ENCODE data around the gene DNAH8.

Gene DNAH8

GRCh38 chr6:39073471-39074355 is 358.6 kb downstream of the DNAH8 start:
- H3K36me3 ChIP-seq (replicated peaks; ENCODE audit: low read depth, low read length) = no peaks in the 10 kb centered on the region
- H3K4me1 ChIP-seq (ENCODE audit: low read length) = no peaks in the 10 kb centered on the region
- no peak overlapping the region for H2AFZ ChIP-seq (ENCODE audit: low read depth, low read length)
- TF ChIP-seq CTCF (IDR thresholded peaks at IDR 0.05; ENCODE audit: low read depth, low read length) (no peak), EZH2phosphoT487 (IDR thresholded peaks at IDR 0.05; ENCODE audit: low read depth) (no peak)
- no peak overlapping the region for H3K4me2 ChIP-seq (ENCODE audit: low read length)
- H3K9me3 ChIP-seq (ENCODE audit: insufficient read depth, low read length) = no peaks in the 10 kb centered on the region
- no peak overlapping the region for H3K27ac ChIP-seq (ENCODE audit: low read length)
- no peak overlapping the region for H3K9ac ChIP-seq (ENCODE audit: low read length)
- no peaks in the 10 kb centered on the region for H3K79me2 ChIP-seq (ENCODE audit: low read length)
- peaks cover 13% of the 10 kb centered on the region; the same call in 1 of the 2 replicates for H3K27me3 ChIP-seq (ENCODE audit: low read depth, low read length)
- no peaks in the 10 kb centered on the region for H4K20me1 ChIP-seq (ENCODE audit: insufficient read depth, low read length)
- no peak overlapping the region for H3K4me3 ChIP-seq (ENCODE audit: low read length)

- H3K9me3 ChIP-seq (ENCODE audit: insufficient read depth, low read length) = no peaks in the 10 kb centered on the region
- no peaks in the 10 kb centered on the region for H3K79me2 ChIP-seq (ENCODE audit: low read length)
- no peak overlapping the region for H3K4me3 ChIP-seq (ENCODE audit: low read length)
- H3K9ac ChIP-seq (ENCODE audit: low read length) = no peak overlapping the region
- H3K27me3 ChIP-seq (ENCODE audit: low read depth, low read length) = peaks cover 13% of the 10 kb centered on the region; the same call in 1 of the 2 replicates
- H3K27ac ChIP-seq (ENCODE audit: low read length) = no peak overlapping the region
- no peaks in the 10 kb centered on the region for H3K36me3 ChIP-seq (replicated peaks; ENCODE audit: low read depth, low read length)
- H3K4me1 ChIP-seq (ENCODE audit: low read length) = no peaks in the 10 kb centered on the region
- H3K4me2 ChIP-seq (ENCODE audit: low read length) = no peak overlapping the region
- no peaks in the 10 kb centered on the region for H4K20me1 ChIP-seq (ENCODE audit: insufficient read depth, low read length)
- H2AFZ ChIP-seq (ENCODE audit: low read depth, low read length) = no peak overlapping the region
- TF ChIP-seq EZH2phosphoT487 (IDR thresholded peaks at IDR 0.05; ENCODE audit: low read depth) (no peak), CTCF (IDR thresholded peaks at IDR 0.05; ENCODE audit: low read depth, low read length) (no peak)
Observed at GRCh38 chr6:39074486-39074885, 359.4 kb downstream of the DNAH8 start.

GRCh38 chr6:39075010-39075686 is 360.0 kb downstream of the DNAH8 start:
- Histone ChIP-seq H3K27me3 (ENCODE audit: low read depth, low read length) (peaks cover 10% of the 10 kb centered on the region; the same call in 1 of the 2 replicates), H3K36me3 (replicated peaks; ENCODE audit: low read depth, low read length) (no peaks in the 10 kb centered on the region), H3K79me2 (ENCODE audit: low read length) (no peaks in the 10 kb centered on the region), H2AFZ (ENCODE audit: low read depth, low read length) (no peak overlapping the region), H3K4me1 (ENCODE audit: low read length) (no peaks in the 10 kb centered on the region), H3K4me2 (ENCODE audit: low read length) (no peak overlapping the region), H3K4me3 (ENCODE audit: low read length) (no peak overlapping the region), H3K9ac (ENCODE audit: low read length) (no peak overlapping the region), H3K9me3 (ENCODE audit: insufficient read depth, low read length) (no peaks in the 10 kb centered on the region), H3K27ac (ENCODE audit: low read length) (no peak overlapping the region), H4K20me1 (ENCODE audit: insufficient read depth, low read length) (no peaks in the 10 kb centered on the region)
- TF ChIP-seq EZH2phosphoT487 (IDR thresholded peaks at IDR 0.05; ENCODE audit: low read depth) (no peak), CTCF (IDR thresholded peaks at IDR 0.05; ENCODE audit: low read depth, low read length) (no peak)

Measured in OCI-LY3 (cell line).